Measurements from ENCODE around the gene SCUBE1.

DNA sequence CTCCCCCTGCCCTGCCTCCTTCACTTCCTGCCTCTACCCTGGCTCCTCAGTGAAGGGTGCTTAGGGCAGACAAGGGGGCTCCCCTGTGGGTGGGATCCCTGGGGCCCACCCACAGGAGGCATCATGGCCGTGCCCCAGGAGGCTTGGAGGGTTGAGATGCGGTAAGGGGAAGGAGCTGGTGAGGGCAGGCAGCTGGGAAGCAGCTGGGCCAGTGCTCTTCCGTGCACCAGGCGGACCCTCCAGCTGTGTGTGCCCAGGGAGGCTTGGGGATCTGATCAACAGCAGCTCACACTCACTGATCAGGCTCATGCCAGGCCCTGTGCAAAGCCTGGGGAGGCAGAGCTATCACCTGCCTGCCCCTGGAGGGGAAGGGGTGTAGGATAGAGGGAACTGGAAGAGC lies 97.0 kb downstream of the SCUBE1 start:
- TF ChIP-seq POLR2A (IDR thresholded peaks at IDR 0.05; ENCODE audit: control extremely low read depth in 1 of 2, low read depth in 2 of 2, low read length in 2 of 2) = no peak
- TF ChIP-seq POLR2AphosphoS5 (IDR thresholded peaks at IDR 0.05; ENCODE audit: low read depth, low read length) = no peak
- TF ChIP-seq CREB1 (IDR thresholded peaks at IDR 0.05) = no peak
- TF ChIP-seq EZH2 (IDR thresholded peaks at IDR 0.05; ENCODE audit: low read depth, low read length, severe bottlenecking) = no peak
- no peak for TF ChIP-seq EP300 (IDR thresholded peaks at IDR 0.05; ENCODE audit: borderline replicate concordance in 1 of 2, low read depth in 2 of 2, low read length in 2 of 2)
- TF ChIP-seq CTBP2 (IDR thresholded peaks at IDR 0.05; ENCODE audit: borderline replicate concordance, insufficient read depth, insufficient read length, low read length) = no peak
- TF ChIP-seq, protein P1, sequence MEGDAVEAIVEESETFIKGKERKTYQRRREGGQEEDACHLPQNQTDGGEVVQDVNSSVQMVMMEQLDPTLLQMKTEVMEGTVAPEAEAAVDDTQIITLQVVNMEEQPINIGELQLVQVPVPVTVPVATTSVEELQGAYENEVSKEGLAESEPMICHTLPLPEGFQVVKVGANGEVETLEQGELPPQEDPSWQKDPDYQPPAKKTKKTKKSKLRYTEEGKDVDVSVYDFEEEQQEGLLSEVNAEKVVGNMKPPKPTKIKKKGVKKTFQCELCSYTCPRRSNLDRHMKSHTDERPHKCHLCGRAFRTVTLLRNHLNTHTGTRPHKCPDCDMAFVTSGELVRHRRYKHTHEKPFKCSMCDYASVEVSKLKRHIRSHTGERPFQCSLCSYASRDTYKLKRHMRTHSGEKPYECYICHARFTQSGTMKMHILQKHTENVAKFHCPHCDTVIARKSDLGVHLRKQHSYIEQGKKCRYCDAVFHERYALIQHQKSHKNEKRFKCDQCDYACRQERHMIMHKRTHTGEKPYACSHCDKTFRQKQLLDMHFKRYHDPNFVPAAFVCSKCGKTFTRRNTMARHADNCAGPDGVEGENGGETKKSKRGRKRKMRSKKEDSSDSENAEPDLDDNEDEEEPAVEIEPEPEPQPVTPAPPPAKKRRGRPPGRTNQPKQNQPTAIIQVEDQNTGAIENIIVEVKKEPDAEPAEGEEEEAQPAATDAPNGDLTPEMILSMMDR (IDR thresholded peaks at IDR 0.05; ENCODE audit: control extremely low read depth in 1 of 3, insufficient read depth in 1 of 3, low read depth in 1 of 3, low read length in 3 of 3) = no peak
- no peak for TF ChIP-seq JUN (IDR thresholded peaks at IDR 0.05; ENCODE audit: low read depth, low read length)
